ENCODE data around the gene USP34.
A peak's percentile ranks its signal among the peaks of the same experiment; 100 is the strongest.
"Not testable (repeated sequence)": the region's sequence is repeated elsewhere in the genome, so short reads cannot be mapped to it uniquely, and the experiment has no call there.

USP34 gene

GRCh38 chr2:61478086-61478485 is 7.2 kb upstream of the USP34 start:
- no peak overlapping the region for H3K4me3 ChIP-seq (ENCODE audit: low read depth, low read length)
- H3K27me3 ChIP-seq (ENCODE audit: control insufficient read depth, insufficient read depth, low read length), result no peaks in the 10 kb centered on the region
- H3K36me3 ChIP-seq (ENCODE audit: control insufficient read depth, insufficient read depth, low read length), result no peaks in the 10 kb centered on the region
- H3K9ac ChIP-seq, result no peak overlapping the region
- H3K27ac ChIP-seq, result no peak overlapping the region
- H3K4me1 ChIP-seq, result no peaks in the 10 kb centered on the region
- TF ChIP-seq CTCF (IDR thresholded peaks at IDR 0.05), result no peak
- no peak overlapping the region for H3K4me2 ChIP-seq (ENCODE audit: low read length)
- H2AFZ ChIP-seq, result no peak overlapping the region
- no peaks in the 10 kb centered on the region for H3K9me3 ChIP-seq (ENCODE audit: control insufficient read depth, low read length)
- peaks cover 3% of the 10 kb centered on the region for H3K79me2 ChIP-seq

- H3K9ac ChIP-seq; H3K36me3 ChIP-seq (ENCODE audit: control insufficient read depth, insufficient read depth, low read length); H3K79me2 ChIP-seq; H3K4me1 ChIP-seq; H3K4me2 ChIP-seq (ENCODE audit: low read length); H2AFZ ChIP-seq; H3K27ac ChIP-seq; H3K4me3 ChIP-seq (ENCODE audit: low read depth, low read length); H3K27me3 ChIP-seq (ENCODE audit: control insufficient read depth, insufficient read depth, low read length); H3K9me3 ChIP-seq (ENCODE audit: control insufficient read depth, low read length): not testable (repeated sequence)
Observed at GRCh38 chr2:61476929-61477589, 6.2 kb upstream of the USP34 start.

- TF ChIP-seq CTCF (IDR thresholded peaks at IDR 0.05), result no peak
- H3K9ac ChIP-seq, result peak overlapping the region; percentile 88
- peaks cover 9% of the 10 kb centered on the region for H3K4me1 ChIP-seq
- peaks cover 28% of the 10 kb centered on the region for H3K79me2 ChIP-seq
- no peaks in the 10 kb centered on the region for H3K27me3 ChIP-seq (ENCODE audit: control insufficient read depth, insufficient read depth, low read length)
- H3K9me3 ChIP-seq (ENCODE audit: control insufficient read depth, low read length), result no peaks in the 10 kb centered on the region
- H3K4me2 ChIP-seq (ENCODE audit: low read length), result peak overlapping the region; percentile 96
- no peaks in the 10 kb centered on the region for H3K36me3 ChIP-seq (ENCODE audit: control insufficient read depth, insufficient read depth, low read length)
- H2AFZ ChIP-seq, result peak overlapping the region; percentile 100
- H3K27ac ChIP-seq, result peak overlapping the region; percentile 98
- peak overlapping the region; percentile 97 for H3K4me3 ChIP-seq (ENCODE audit: low read depth, low read length)
Observed at GRCh38 chr2:61471905-61472805, 1.3 kb upstream of the USP34 start.

- H3K27me3 ChIP-seq (ENCODE audit: control insufficient read depth, insufficient read depth, low read length), result no peaks in the 10 kb centered on the region
- no peak for TF ChIP-seq CTCF (IDR thresholded peaks at IDR 0.05)
- peak overlapping the region; percentile 79 for H2AFZ ChIP-seq
- no peaks in the 10 kb centered on the region for H3K36me3 ChIP-seq (ENCODE audit: control insufficient read depth, insufficient read depth, low read length)
- peaks cover 9% of the 10 kb centered on the region for H3K4me1 ChIP-seq
- peak overlapping the region; percentile 44 for H3K9ac ChIP-seq
- peak overlapping the region; percentile 66 for H3K4me3 ChIP-seq (ENCODE audit: low read depth, low read length)
- no peaks in the 10 kb centered on the region for H3K9me3 ChIP-seq (ENCODE audit: control insufficient read depth, low read length)
- H3K27ac ChIP-seq, result peak overlapping the region; percentile 80
- H3K79me2 ChIP-seq, result peaks cover 40% of the 10 kb centered on the region
- peak overlapping the region; percentile 52 for H3K4me2 ChIP-seq (ENCODE audit: low read length)
Observed at GRCh38 chr2:61470122-61470951, 550 bp downstream of the USP34 start.

Data from parathyroid adenoma (tissue), 2 donors.